Measurements from ENCODE around the gene EYS.

- TF ChIP-seq CTCF (conservative IDR thresholded peaks at IDR 0.05) (no peak), ZFX (IDR thresholded peaks at IDR 0.05) (no peak)
These were observed 608.7 kb downstream of the EYS start for GRCh38 chr6:65098349-65098748.

Data from C4-2B (cell line).